HG02885 (cell line): ENCODE measurements around the gene PHC2.

Experiments
- ATAC-seq: cut with Tn5 transposase; IDR thresholded peaks from one replicate; pipeline ENCODE4 v1.9.1; 2021; ENCODE audit warnings: mild to moderate bottlenecking; ENCODE audit not compliant: unreplicated experiment, poor library complexity

PHC2 gene

GRCh38 chr1:33455539-33456501 is 24.9 kb upstream of the PHC2 start:
- ATAC-seq = no peak

- ATAC-seq = no peak
Observed at GRCh38 chr1:33454646-33455282, 23.9 kb upstream of the PHC2 start.

GRCh38 chr1:33446590-33446989 is 15.7 kb upstream of the PHC2 start:
- no peak for ATAC-seq

- no peak for ATAC-seq
Observed at GRCh38 chr1:33445108-33445507, 14.2 kb upstream of the PHC2 start.

- no peak for ATAC-seq
Observed at GRCh38 chr1:33443705-33444180, 12.8 kb upstream of the PHC2 start.

GRCh38 chr1:33443080-33443704 is 12.3 kb upstream of the PHC2 start:
- no peak for ATAC-seq

GRCh38 chr1:33442141-33442540 is 11.2 kb upstream of the PHC2 start:
- no peak for ATAC-seq

- no peak for ATAC-seq
Observed at GRCh38 chr1:33441088-33441745, 10.3 kb upstream of the PHC2 start.

- ATAC-seq = no peak
Observed at GRCh38 chr1:33439662-33440061, 8.8 kb upstream of the PHC2 start.

GRCh38 chr1:33438364-33439160 is 7.7 kb upstream of the PHC2 start:
- ATAC-seq = no peak

GRCh38 chr1:33436557-33437285 is 5.8 kb upstream of the PHC2 start:
- no peak for ATAC-seq

GRCh38 chr1:33435096-33435820 is 4.4 kb upstream of the PHC2 start:
- no peak for ATAC-seq

GRCh38 chr1:33434363-33434750 is 3.5 kb upstream of the PHC2 start:
- no peak for ATAC-seq

GRCh38 chr1:33433509-33434362 is 2.8 kb upstream of the PHC2 start:
- ATAC-seq = no peak

GRCh38 chr1:33429856-33430691 is 821 bp downstream of the PHC2 start:
- ATAC-seq = peak; percentile 3

GRCh38 chr1:33429332-33429731 is 1.6 kb downstream of the PHC2 start:
- ATAC-seq = no peak

- no peak for ATAC-seq
Observed at GRCh38 chr1:33428661-33429060, 2.2 kb downstream of the PHC2 start.
